ENCODE measurements around the gene NDUFC1.

DNA sequence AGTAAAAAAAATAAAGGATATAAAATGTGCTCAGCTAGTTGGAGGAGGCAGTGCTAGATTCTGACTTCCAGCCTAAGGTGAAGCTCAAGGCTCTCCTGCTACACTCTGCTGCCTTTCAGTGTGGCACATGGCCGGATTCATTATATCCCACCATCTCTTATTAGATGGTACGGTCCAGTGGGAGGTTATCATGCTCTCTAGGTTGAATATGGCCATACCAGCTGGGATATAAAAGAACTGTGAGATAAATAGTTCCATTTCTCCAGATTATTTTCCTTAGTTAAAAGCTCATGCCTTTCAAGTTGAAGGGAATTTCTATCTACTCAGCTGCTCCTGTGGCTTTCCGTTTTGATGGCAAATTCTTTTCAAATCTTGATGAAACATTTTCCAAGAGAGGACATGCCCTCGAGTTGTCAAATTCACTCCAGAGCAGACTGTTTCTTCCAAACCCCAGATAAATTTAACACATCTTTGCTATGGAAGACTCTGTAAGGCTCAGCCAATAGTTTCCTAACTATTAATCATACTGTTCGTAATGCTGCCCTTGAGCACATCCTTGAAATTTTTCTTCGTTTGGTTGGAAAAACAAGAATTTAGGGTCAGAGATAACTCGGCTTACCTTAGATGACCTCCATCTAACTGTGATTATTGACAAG lies 20.1 kb downstream of the NDUFC1 start:
- TF ChIP-seq, protein P1, sequence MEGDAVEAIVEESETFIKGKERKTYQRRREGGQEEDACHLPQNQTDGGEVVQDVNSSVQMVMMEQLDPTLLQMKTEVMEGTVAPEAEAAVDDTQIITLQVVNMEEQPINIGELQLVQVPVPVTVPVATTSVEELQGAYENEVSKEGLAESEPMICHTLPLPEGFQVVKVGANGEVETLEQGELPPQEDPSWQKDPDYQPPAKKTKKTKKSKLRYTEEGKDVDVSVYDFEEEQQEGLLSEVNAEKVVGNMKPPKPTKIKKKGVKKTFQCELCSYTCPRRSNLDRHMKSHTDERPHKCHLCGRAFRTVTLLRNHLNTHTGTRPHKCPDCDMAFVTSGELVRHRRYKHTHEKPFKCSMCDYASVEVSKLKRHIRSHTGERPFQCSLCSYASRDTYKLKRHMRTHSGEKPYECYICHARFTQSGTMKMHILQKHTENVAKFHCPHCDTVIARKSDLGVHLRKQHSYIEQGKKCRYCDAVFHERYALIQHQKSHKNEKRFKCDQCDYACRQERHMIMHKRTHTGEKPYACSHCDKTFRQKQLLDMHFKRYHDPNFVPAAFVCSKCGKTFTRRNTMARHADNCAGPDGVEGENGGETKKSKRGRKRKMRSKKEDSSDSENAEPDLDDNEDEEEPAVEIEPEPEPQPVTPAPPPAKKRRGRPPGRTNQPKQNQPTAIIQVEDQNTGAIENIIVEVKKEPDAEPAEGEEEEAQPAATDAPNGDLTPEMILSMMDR (IDR thresholded peaks at IDR 0.05): no peak
- TF ChIP-seq EZH2 (IDR thresholded peaks at IDR 0.05; ENCODE audit: borderline replicate concordance, insufficient read depth, low read depth, low read length, poor library complexity, severe bottlenecking): no peak
